ENCODE data around the gene RARRES2.

The RARRES2 gene

GRCh38 chr7:150376560-150376959, 35.1 kb upstream of the RARRES2 start:
- no peak for DNase-seq

- no peak for DNase-seq
Observed at GRCh38 chr7:150375662-150376521, 34.5 kb upstream of the RARRES2 start.

GRCh38 chr7:150374472-150374871, 33.0 kb upstream of the RARRES2 start:
- no peak for DNase-seq

- no peak for DNase-seq
Observed at GRCh38 chr7:150374026-150374425, 32.6 kb upstream of the RARRES2 start.

- DNase-seq = no peak
Observed at GRCh38 chr7:150373049-150373801, 31.8 kb upstream of the RARRES2 start.

- DNase-seq = no peak
Observed at GRCh38 chr7:150372271-150373048, 31.0 kb upstream of the RARRES2 start.

- no peak for DNase-seq
Observed at GRCh38 chr7:150371996-150372270, 30.5 kb upstream of the RARRES2 start.

GRCh38 chr7:150371131-150371995, 29.9 kb upstream of the RARRES2 start:
- no peak for DNase-seq

GRCh38 chr7:150370612-150371071, 29.2 kb upstream of the RARRES2 start:
- DNase-seq = no peak

GRCh38 chr7:150369748-150370501, 28.5 kb upstream of the RARRES2 start:
- no peak for DNase-seq

- peak; percentile 48 for DNase-seq
Observed at GRCh38 chr7:150368884-150369747, 27.7 kb upstream of the RARRES2 start.

GRCh38 chr7:150368096-150368883, 26.9 kb upstream of the RARRES2 start, which contains the start of gene REPIN1:
Gene REPIN1 (plus strand): TSS chr7:150368822. CDS start chr7:150369712, 890 bp downstream.
- DNase-seq = peak; percentile 82

GRCh38 chr7:150367677-150368095, 26.3 kb upstream of the RARRES2 start:
- DNase-seq = no peak

- DNase-seq = no peak
Observed at GRCh38 chr7:150365673-150366398, 24.4 kb upstream of the RARRES2 start.

GRCh38 chr7:150365194-150365593, 23.8 kb upstream of the RARRES2 start:
- DNase-seq = no peak

GRCh38 chr7:150363872-150364271, 22.4 kb upstream of the RARRES2 start:
- DNase-seq = peak; percentile 30

GRCh38 chr7:150363370-150363769, 21.9 kb upstream of the RARRES2 start:
- DNase-seq = no peak

- DNase-seq = no peak
Observed at GRCh38 chr7:150361807-150362621, 20.6 kb upstream of the RARRES2 start.

Measured in activated CD4-positive, alpha-beta T cell treated with anti-CD3 and anti-CD28 coated beads, Interleukin-2, amount 50 U/mL, for 16 hours (primary cell).